GM18517 (cell line): ENCODE measurements around the gene ACR.

Source experiments
- ATAC-seq: cut with Tn5 transposase; IDR thresholded peaks from one replicate; pipeline ENCODE4 v1.9.1; 2021; ENCODE audit warnings: mild to moderate bottlenecking, moderate library complexity; ENCODE audit not compliant: unreplicated experiment

Gene ACR

DNA sequence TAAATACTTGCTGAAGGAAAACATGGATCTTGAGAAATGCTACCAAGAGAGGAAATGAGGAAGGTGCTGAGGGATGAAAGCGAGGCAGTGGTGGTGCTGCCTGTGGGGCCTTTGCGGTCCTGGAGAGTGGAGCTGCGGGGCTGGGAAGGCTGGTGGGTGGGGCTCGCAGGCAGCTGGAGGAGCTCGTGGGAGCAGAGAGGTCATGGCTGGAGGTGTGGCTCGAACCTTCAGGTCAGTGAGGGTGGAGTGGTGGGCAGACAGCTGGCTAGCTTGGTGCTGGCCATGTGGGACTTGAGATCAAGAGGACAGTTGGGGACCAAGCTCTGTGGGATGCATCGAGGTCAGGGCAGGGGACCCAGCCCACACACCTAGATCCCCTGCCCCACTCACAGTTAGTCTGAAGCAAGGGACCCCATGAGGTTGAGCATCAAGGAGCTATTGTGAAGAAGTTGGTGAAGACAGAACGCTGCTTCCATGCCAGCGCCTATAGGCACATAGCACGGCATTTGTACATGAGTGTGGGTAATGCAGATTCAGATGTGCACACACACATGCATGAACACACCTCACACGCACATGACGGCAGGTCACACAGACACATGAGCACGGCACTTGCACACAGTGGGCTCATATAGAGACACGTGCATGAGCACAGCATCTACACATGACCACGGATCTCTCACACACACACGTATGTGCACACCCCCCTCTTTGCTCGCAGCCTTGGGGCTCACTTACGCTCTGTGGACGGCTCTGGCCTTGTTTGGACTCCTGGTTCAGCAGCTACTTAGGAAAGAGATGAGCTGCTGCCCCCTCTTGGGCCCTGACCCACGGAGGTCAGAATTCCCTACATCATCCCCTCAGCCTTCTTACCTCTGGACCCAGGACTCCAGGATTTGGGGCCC is 34.9 kb upstream of the ACR start:
- no peak for ATAC-seq

- ATAC-seq = no peak
These were observed 34.1 kb upstream of the ACR start for GRCh38 chr22:50703726-50704509.

DNA sequence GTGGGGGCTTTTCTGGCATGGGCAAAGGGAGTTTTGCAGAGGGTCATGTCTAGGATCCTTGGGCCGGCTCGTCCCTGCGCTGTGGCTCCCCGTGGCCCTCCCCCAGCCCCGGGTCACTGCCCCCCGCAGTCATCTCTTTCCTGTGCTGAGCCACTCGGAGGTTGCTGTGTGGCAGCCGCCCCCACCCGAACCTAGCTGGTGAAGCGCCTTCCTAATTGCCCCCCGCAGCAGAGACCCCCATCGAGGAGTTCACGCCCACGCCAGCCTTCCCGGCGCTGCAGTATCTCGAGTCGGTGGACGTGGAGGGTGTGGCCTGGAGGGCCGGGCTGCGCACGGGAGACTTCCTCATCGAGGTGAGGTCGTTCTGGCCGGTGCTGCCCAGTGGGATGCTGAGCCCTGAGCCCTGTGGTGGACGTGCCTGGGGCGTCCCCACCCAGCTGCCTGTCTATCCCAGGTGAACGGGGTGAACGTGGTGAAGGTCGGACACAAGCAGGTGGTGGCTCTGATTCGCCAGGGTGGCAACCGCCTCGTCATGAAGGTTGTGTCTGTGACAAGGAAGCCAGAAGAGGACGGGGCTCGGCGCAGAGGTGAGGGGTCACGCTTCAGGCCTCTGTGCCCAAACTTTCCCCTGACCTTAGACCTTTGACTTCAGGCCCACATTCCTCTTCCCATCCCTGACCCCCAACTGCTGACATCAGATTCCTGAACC is 33.3 kb upstream of the ACR start:
- no peak for ATAC-seq

DNA sequence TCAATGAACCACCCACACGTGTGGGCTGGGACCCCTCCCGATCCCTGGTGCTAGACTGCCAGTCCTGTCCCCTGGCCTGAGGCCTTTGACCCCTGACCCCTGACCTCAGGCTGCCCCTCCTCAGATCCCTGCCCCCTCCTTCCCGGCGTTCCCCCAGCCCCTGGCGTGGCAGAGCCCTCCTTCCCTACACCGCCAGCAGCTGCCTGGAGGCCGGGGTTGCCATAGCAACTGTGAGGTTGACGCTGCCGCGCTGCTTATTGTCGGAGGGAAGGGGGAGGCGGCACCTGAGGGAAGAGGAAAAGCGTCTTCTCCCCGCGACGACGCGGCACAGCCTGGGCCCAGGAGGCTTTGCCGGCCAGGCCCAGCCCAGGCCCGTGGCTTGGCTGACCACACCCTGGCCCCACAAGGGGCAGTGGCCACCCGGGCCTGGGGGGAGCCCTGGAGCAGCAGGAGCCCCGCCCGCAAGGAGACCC is 32.7 kb upstream of the ACR start:
- no peak for ATAC-seq

DNA sequence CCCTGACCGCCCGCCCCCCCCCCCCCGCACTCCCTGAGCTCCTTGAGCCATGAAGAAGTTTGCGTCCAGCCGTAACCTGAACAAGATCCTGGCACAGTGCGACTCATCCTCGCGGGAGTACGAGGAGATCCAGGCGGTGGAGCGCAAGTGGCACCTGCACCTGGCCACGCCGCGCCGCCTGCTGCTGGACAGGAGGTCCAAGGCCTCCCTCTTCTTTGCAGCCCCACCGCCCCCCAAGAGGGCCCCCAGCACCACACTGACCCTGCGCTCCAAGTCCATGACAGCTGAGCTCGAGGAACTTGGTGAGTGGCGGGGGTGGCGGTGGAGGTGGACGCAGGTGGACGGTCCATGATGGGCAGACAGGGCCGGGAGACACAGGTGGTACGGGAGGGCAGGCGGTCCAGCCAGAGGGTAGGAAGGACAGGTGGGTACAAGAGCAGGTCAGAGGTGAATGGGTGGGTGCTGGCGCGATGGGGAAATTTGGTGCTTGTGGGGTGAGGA is 32.1 kb upstream of the ACR start:
- ATAC-seq = no peak

- no peak for ATAC-seq
These were observed 31.4 kb upstream of the ACR start for GRCh38 chr22:50706481-50707125.

- no peak for ATAC-seq
These were observed 29.5 kb upstream of the ACR start for GRCh38 chr22:50708474-50708873.

DNA sequence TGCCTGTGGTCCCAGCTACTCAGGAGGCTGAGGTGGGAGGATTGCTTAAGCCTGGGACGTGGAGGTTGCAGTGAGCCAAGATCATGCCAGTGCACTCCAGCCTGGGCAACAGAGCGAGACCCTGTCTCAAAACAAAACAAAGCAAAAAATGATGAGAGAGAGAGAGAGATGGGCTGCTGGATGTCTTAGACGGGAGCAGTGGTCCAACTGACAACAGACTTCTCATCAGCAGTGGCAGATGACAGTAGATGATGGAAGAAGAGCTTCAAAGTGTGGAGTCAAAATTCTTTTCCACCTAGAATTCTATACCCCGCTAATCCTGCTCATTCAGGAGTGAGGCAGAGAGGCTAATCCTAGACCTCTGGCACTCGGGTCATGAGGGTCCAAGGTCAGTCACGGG is 29.0 kb upstream of the ACR start:
- ATAC-seq = no peak

- ATAC-seq = no peak
These were observed 27.8 kb upstream of the ACR start for GRCh38 chr22:50710221-50710620.

- no peak for ATAC-seq
These were observed 27.1 kb upstream of the ACR start for GRCh38 chr22:50710886-50711285.

GRCh38 chr22:50711446-50712340 is 26.3 kb upstream of the ACR start:
- ATAC-seq = no peak

DNA sequence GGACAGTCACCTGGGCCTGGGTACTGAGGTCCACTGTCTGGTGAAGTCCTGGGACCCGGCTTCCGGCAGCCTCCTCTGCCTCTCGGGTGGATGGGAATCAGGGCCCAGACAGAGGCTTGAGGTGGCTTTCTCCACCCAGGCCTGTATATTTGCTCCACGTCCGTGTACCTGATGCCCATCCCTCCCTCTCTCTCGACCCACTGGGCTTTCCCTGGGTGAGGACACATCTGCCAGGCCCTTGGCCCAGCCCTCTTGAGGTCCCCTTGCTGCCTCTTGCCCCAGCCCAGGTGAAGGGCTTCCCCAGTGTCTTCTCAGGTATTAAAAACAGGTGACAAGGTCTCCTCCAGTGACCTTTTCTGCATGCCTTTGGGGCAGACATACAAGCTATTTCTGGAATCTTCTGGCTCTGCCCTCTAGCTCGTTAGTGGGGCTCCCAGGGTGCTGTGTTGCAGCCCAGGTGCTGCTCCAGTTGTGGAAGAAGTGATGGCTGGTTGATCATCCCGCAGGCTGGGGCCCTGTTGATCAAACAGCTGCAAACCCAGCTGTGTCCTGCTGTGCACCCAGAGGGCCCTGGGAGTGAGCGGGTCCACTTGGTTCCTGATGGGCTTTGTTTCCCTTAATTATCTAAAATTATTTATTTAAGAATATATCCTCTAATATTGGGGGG is 25.5 kb upstream of the ACR start:
- no peak for ATAC-seq

GRCh38 chr22:50713008-50713385 is 25.0 kb upstream of the ACR start:
- no peak for ATAC-seq

DNA sequence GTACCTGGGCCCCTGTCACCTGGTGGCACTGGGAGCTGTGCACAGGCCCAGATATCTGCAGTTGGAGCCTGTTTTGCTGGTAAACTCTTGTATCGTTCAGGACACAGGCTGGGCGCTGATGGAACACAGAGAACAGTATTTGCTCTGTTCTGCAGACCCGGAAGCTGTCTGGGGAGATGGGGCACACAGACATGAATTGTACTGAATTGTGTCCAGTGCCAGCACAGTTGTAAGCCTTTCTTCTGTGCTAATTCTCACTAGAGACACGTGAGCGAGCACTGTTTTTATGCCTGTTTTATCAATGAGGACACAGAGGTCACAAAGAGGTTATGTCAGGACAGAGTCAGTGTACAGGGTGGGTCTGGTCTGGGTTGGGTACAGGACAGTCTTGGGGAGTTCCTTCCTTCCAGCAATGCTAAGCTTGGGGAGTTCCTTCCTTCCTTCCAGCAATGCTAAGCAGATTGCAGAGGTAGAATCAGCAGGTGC is 24.4 kb upstream of the ACR start:
- no peak for ATAC-seq

DNA sequence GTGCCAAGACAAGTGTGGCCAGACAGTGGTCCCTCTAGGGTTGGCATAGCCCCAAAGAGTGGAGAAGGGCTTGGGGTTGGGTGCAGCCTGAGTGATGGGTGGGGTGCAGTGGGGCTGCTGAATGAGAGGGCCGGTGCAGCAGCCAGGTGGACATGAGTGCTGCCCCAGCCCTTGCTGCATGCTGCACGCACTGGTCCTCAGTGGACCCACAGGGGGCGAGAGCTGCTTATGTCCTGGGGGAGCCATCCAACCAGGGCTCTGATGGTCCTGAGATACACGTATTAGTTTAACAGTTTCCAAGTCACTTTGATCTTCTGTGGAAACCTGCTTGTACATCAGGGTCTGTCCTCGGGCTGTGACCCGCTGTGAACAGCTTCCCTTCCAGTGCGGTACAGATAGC is 23.9 kb upstream of the ACR start:
- ATAC-seq = no peak

DNA sequence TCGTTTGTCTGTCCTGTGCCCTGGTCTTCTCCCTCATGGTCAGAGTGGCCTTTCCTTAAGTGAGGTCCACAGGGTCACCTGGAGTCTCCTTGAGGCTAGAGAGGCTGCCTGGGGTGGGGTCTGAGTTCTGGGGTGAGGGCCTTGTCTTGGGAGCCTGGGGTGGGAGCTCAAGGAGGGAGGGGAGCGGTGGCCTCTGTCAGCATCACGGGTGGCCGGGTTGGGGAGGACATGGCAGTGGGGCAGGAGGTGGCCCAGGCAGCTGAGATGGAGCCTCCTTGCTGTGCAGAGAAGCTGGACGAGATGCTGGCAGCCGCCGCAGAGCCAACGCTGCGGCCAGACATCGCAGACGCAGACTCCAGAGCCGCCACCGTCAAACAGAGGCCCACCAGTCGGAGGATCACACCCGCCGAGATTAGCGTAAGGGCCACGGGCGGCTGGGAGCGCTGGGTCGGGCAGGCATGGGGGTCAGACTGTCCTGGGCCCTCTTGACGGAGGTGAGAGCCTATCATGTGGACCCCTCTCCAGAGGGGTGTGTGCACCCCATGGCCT is 23.3 kb upstream of the ACR start:
- no peak for ATAC-seq

DNA sequence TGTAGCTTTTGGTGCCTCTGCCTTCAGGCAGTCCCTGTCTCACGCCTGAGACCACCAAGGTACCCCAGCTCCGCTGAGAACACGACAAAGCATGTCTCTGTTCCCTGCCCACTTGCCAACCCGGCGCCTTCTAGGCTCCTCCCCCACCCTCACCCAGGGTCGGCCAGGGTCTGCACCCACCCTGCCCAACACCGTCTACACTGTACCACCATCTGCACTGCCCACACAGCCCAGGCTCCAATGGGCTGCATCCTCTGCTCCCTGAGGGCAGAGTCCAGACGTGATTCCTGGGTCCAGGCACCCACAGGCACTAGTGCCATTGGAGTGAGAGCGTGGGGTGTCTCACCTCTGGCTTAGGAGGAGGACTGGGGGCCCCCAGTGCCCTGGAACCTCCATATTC is 22.8 kb upstream of the ACR start:
- ATAC-seq = no peak

- no peak for ATAC-seq
These were observed 22.2 kb upstream of the ACR start for GRCh38 chr22:50715776-50716175.
